HPDE6-E6E7 (cell line): ENCODE data around the gene OR2A5.
"Not testable (repeated sequence)": the region's sequence is repeated elsewhere in the genome, so short reads cannot be mapped to it uniquely, and the experiment has no call there.

Source experiments
- DNase-seq: peaks from one replicate; pipeline ENCODE4 v3.0.0; 2011; ENCODE audit warnings: missing footprints; ENCODE audit errors: extremely low spot score

OR2A5 gene

GRCh38 chr7:144048648-144049047 lies at the start of gene OR2A5:
OR2A5 (plus strand) TSS chr7:144048948; CDS start chr7:144050402, 1,454 bp downstream.
- DNase-seq: no peak

GRCh38 chr7:144000020-144000419 lies 48.7 kb upstream of the OR2A5 start, which contains the start of gene OR6B1:
OR6B1 (plus strand) TSS chr7:144000320; CDS start chr7:144003997, 3,677 bp downstream.
- DNase-seq: no peak

- DNase-seq: no peak
Observed at GRCh38 chr7:144001543-144001942, 47.2 kb upstream of the OR2A5 start.

- no peak for DNase-seq
Observed at GRCh38 chr7:144004703-144005102, 44.0 kb upstream of the OR2A5 start.

GRCh38 chr7:144006029-144006691 lies 42.6 kb upstream of the OR2A5 start:
- DNase-seq: no peak

- DNase-seq: no peak
Observed at GRCh38 chr7:144006692-144007042, 42.1 kb upstream of the OR2A5 start.

- DNase-seq: no peak
Observed at GRCh38 chr7:144009361-144009760, 39.4 kb upstream of the OR2A5 start.

GRCh38 chr7:144010061-144010460 lies 38.7 kb upstream of the OR2A5 start:
- DNase-seq: not testable (repeated sequence)

GRCh38 chr7:144010821-144011220 lies 37.9 kb upstream of the OR2A5 start:
- not testable (repeated sequence) for DNase-seq

- no peak for DNase-seq
Observed at GRCh38 chr7:144011458-144012230, 37.1 kb upstream of the OR2A5 start.

- DNase-seq: no peak
Observed at GRCh38 chr7:144018065-144018464, 30.7 kb upstream of the OR2A5 start.

- DNase-seq: no peak
Observed at GRCh38 chr7:144019457-144019856, 29.3 kb upstream of the OR2A5 start.

GRCh38 chr7:144020340-144020739 lies 28.4 kb upstream of the OR2A5 start:
- DNase-seq: no peak

- no peak for DNase-seq
Observed at GRCh38 chr7:144022169-144022568, 26.6 kb upstream of the OR2A5 start.

- no peak for DNase-seq
Observed at GRCh38 chr7:144023171-144023827, 25.4 kb upstream of the OR2A5 start.

- no peak for DNase-seq
Observed at GRCh38 chr7:144024213-144024612, 24.5 kb upstream of the OR2A5 start.

- no peak for DNase-seq
Observed at GRCh38 chr7:144026203-144026883, 22.4 kb upstream of the OR2A5 start.

GRCh38 chr7:144027070-144027469 lies 21.7 kb upstream of the OR2A5 start:
- DNase-seq: no peak

- DNase-seq: no peak
Observed at GRCh38 chr7:144027974-144028373, 20.8 kb upstream of the OR2A5 start.

- no peak for DNase-seq
Observed at GRCh38 chr7:144028547-144028946, 20.2 kb upstream of the OR2A5 start.

GRCh38 chr7:144032516-144032915 lies 16.2 kb upstream of the OR2A5 start:
- DNase-seq: no peak
